ENCODE results near the gene ARL6IP6.
A peak's percentile ranks its signal among the peaks of the same experiment; 100 is the strongest.
"Not testable (repeated sequence)": the region's sequence is repeated elsewhere in the genome, so short reads cannot be mapped to it uniquely, and the experiment has no call there.

Gene ARL6IP6

DNA sequence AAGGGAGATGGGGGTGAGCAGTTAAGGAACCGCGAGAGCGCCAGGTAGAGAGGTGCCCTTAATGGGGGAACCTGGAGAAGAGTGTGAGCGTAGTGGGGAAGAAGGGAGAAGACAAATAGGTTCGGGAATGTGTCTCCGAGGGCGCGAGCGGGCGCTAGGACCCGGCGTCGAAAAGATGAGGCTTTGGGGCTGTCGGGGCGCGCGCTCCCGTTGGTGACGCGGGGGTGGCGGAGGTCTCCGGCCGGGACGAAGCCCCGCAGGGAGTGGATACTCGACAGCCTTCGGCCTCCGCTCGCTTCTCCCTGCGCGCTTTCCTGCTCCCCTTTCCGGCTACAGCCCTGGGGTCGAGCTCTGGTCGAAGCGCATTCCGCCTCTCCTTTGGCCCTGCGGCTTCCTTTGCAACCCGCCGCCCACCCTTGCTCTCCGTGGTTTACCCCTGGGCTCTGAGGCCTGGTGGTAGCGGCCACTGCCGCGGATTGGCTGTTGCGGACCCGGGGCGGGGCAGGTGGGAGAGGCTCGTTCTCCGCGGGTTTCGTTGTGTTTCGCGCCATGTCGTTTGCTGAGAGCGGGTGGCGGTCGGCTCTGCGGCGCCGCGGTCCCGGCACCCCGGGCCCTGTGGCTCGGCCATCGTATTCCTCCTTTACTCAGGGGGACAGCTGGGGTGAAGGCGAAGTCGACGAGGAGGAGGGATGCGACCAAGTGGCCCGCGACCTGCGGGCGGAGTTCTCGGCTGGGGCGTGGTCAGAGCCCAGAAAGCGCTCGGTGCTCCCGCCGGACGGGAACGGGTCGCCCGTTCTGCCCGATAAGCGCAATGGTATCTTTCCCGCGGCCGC lies at the start of gene ARL6IP6:
Gene ARL6IP6, plus strand, starts transcription at position 545 of the 833 bp plus-strand sequence. Its CDS starts 5 bp downstream, at position 550.
- peak; percentile 88 to 89 for DNase-seq

- no peak for DNase-seq
These were observed 44.1 kb upstream of the ARL6IP6 start for GRCh38 chr2:152674334-152674733.

DNA sequence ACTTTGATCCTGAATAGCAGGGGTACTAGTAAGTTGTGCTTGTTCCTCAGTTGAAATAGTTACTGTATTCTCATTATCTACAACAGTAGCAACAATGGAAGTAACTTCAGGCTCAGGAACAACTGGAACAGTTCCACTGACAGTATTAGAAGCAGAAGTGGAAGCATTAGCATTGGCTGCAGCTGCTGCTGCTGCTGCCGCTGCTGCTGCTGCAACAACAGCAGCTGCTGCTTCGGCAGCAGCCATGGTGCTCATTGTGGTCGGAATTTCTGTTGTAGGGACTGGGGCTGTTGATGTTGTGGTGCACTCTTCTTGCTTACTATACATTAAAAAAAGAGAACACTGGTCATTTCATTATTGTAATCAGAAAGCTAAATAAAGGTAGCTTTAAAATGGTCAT lies 42.0 kb upstream of the ARL6IP6 start:
- no peak for DNase-seq

DNA sequence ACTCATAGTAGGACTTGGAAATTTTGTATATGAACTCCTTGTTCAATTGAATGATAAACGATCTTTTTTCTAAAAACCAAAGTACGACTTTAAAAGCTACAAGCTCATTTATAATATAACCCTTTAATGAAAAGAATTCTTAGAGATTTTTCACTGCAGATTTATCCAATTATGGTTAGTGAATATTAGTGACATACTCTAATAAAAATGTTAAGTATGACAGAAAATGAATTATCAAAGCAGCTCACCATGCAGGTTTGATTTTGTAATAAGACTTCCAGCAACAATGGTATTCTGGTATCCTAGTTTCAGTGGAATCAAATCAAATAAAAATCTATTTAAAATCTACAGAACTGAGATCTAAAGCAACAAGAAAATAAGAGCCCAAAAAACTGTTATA lies 39.6 kb upstream of the ARL6IP6 start:
- no peak for DNase-seq

GRCh38 chr2:152682663-152683062 lies 35.8 kb upstream of the ARL6IP6 start:
- DNase-seq, result no peak

- no peak for DNase-seq
These were observed 35.0 kb upstream of the ARL6IP6 start for GRCh38 chr2:152683400-152683799.

- DNase-seq, result no peak
These were observed 32.1 kb upstream of the ARL6IP6 start for GRCh38 chr2:152686321-152686720.

GRCh38 chr2:152693033-152693432 lies 25.4 kb upstream of the ARL6IP6 start:
- no peak for DNase-seq

DNA sequence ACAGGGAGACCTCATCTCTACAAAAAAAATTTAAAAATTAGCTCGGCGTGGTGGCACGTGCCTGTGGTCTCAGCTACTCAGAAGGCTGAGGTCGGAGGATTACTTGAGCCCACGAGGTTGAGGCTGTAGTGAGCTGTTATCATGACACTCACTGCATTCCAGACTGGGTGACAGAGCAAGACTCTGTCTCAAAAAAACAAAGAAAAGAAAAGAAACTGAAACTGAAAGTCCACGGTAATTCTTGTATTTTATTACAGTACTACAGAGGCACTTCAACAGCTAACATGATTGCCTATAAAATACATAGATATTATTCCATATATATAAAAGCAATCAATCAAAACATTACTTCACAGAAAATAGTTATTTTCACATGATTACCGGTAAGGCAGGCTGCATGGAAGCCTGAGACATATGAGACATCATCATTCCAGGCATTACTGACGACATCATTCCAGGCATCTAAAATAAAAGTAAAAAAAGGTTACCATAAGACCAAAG lies 24.2 kb upstream of the ARL6IP6 start:
- DNase-seq, result no peak

DNA sequence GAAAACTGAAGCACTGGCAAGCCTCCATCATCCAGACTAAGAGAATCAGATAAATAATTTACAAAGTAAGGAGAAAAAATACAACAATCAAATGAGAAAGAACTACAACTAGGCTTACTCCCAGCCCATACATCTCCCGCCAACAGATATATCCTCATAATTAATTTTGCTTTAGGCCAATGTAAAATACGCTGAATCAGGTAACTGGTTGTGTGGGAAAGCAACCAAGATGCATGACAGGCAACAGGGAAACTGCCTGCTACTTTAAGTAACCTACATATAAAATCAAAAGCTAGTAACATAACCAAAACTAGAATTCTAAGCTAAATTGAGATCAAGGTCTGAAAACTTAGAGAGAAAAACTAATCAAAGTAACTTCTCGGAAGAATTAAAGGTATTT lies 22.7 kb upstream of the ARL6IP6 start:
- DNase-seq, result no peak

GRCh38 chr2:152696476-152696875 lies 21.9 kb upstream of the ARL6IP6 start:
- no peak for DNase-seq

DNA sequence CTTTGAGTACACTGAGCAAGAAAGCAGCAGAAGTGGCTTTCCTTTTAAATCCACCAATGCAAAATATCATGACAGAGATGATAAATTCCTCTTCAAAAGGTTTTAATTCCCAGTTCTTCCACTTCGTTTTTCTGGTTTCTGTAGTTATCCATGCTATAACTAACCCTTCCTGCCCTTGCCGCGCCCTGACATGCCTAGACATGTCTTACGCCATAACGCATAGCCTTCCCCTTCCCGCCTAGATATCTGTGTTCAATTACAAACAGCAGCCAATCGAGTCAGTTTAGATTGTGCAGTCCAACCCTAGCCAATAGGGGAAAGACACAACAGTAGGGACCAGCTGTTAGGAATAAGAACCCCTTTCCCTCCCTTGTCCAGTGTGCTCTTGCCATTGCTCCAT lies 17.2 kb upstream of the ARL6IP6 start:
- DNase-seq, result no peak

- DNase-seq, result no peak
These were observed 11.9 kb upstream of the ARL6IP6 start for GRCh38 chr2:152706477-152707021.

- DNase-seq, result no peak
These were observed 9.7 kb upstream of the ARL6IP6 start for GRCh38 chr2:152708742-152709141.

- DNase-seq, result no peak
These were observed 7.7 kb upstream of the ARL6IP6 start for GRCh38 chr2:152710713-152711112.

GRCh38 chr2:152715112-152715511 lies 3.3 kb upstream of the ARL6IP6 start:
- no peak for DNase-seq

GRCh38 chr2:152715854-152716428 lies 2.5 kb upstream of the ARL6IP6 start:
- peak; percentile 13 to 46 for DNase-seq

DNA sequence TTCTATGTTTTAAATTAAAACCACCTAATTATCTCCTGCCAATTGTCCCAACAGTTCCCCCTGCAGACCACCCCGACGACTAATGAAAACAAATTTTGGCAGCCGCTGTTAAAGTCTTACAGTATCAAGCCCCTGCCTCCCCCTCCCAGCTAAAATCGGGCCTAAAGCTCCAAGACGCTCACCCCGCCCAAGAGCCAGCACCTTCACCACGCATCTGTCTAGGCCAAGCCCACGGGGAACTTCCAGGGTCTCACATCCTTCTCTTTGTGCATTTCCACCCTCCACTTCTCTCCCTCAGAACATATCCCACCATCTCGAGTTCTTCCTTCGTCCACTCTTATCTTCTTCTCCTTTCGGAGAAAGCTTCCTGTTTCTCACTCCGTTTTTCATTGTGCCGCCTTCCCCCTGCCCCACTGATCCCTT lies 1.6 kb upstream of the ARL6IP6 start:
- peak; percentile 42 to 56 for DNase-seq

- peak; percentile 94 to 97 for DNase-seq
These were observed 968 bp upstream of the ARL6IP6 start, which contains the start of gene PRPF40A for GRCh38 chr2:152717228-152718075. Gene PRPF40A (minus strand): TSS chr2:152717461. CDS start chr2:152717439, 22 bp downstream.

- DNase-seq, result peak; percentile 29 to 80
These were observed 657 bp downstream of the ARL6IP6 start for GRCh38 chr2:152718909-152719645.

- DNase-seq, result no peak
These were observed 2.4 kb downstream of the ARL6IP6 start for GRCh38 chr2:152720794-152721193.

DNA sequence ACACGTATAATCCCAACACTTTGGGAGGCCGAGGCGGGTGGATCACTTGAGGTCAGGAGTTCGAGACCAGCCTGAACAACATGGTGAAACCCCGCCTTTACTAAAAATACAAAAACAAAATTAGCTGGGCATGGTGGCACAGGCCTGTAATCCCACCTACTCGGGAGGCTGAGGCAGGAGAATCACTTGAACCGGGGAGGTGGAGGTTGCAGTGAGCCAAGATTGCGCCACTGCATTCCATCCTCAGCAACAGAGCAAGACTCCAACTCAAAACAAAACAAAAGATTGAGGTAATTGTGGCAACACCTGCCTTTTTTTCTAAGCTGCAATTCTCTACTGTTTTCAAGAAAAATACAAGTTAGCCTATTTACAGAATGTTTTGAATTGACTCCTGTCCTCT lies 4.2 kb downstream of the ARL6IP6 start:
- DNase-seq, result not testable (repeated sequence)
